DOHH2 (cell line): ENCODE measurements around the gene DEPDC1.

Source experiments
- CTCF ChIP-seq: fragments of 200-600 bp; sonication (generic); IDR thresholded peaks from one replicate; pipeline ENCODE4 v1.5.1; 2014; ENCODE audit warnings: antibody characterized with exemption, mild to moderate bottlenecking, low read depth, low read length; ENCODE audit not compliant: poor library complexity, severe bottlenecking
- EZH2phosphoT487 ChIP-seq: fragments of 200-600 bp; sonication (generic); IDR thresholded peaks from 2 replicates; pipeline ENCODE4 v1.6.1; 2017; ENCODE audit warnings: borderline replicate concordance, mild to moderate bottlenecking, antibody characterized with exemption, low read length, moderate library complexity, mixed read lengths

- TF ChIP-seq CTCF (no peak), EZH2phosphoT487 (no peak)
These were observed 63.5 kb downstream of the DEPDC1 start for GRCh38 chr1:68433395-68433794.
